HG03175 (cell line): Measurements from ENCODE around the gene GNAS-AS1.
A peak's percentile ranks its signal among the peaks of the same experiment; 100 is the strongest.

ENCODE experiments used
- ATAC-seq: cut with Tn5 transposase; IDR thresholded peaks from one replicate; pipeline ENCODE4 v1.9.1; 2021; ENCODE audit warnings: mild to moderate bottlenecking, moderate library complexity; ENCODE audit not compliant: unreplicated experiment

GNAS-AS1 gene

DNA sequence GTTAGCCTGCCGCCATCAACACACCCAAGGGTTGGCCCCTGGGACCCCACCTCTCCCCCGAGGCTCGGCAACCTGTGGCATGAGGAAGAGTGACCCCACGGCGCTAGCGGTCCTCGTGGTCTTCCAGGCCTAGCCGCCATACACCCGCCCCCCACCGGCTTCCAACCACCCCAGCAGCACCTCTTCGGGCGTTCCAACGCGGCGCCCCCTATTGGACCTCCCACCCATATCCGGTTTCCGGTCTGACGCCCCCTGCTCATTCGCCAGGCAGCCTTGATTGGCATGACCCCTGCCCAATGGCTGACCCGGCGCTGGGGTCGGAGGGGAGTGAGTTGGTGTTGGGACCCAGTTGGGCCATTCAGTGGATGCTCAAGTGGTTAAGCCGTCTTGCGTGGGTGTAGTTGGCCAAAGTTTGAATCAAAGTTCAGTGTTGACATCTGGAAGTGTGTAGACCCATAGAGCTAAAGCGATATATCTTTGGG, at the start of gene GNAS-AS1:
TSS of gene GNAS-AS1 (minus strand) at position 210 of the 482 bp plus-strand sequence.
- peak; percentile 87 for ATAC-seq

DNA sequence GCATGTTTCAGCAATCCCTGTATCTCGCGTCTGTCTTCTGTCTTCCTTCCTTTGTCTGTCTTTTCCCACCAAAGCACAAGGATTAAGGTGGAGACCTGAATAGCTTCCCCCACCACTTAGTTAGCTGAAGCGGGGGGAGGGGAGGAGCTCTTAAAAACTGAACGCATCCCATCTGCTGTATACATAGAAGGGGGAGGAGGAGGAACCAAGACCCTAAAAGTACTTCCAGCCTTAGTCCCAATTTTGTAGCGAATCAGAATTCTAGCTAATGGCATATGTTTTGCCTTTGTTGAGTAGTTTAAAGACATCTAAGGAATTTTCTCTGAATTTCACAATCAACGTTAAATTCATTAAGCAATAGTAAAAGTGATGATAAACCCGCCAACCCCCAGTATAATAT, 49.7 kb upstream of the GNAS-AS1 start:
- no peak for ATAC-seq

DNA sequence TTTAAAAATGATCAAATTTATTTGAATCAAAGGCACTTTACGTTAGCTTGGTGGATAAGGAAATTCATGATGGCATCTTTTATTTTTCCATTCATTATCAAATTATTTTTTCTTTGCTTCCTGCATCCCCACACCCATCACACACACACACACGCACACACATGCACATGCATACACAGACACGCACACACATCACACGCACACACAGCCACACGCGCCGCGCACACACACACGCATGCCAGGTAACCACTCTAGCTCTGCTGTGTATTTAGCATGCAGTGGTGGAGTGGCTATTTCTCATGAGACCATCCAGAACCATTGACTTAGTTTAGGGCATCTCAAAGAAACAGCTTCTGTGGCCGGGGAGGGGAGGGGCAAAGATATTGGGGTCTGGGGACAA, 48.8 kb upstream of the GNAS-AS1 start:
- ATAC-seq, result no peak

DNA sequence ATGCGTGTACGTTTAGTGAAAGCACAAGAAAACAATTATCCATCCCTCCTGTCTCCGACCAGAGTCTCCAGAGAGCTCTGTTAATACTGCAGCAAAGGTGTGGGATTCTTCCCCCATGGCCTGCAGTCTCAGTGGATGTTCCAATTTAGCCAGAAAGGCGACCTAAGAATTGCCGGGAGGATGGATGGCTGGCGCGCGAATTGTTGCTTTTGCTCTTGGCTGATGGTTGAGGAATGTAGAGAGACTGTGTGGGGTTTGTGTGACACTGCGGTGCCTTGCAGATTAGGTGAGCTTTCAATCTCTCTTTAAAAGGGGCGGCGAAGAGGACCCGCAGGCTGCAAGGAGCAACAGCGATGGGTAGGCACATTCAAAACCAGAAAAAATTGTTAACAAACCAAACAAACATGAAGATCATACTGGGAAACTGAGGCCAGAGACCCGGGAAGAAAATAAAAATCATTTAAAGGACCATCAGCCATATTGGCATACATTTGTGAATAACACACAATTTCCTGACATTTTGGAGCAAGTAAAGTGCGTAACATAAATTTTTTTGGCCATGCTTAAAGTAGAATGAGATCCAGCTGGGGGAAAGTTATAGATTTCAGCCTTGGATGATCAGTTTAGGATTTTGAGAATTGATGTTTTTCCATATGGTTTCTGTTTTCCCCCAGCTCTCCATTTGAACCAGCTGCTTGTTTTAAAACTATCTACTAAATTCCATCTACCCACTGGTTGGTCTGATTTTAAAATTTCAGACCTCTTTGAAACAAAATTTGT, 48.1 kb upstream of the GNAS-AS1 start:
- ATAC-seq, result no peak

DNA sequence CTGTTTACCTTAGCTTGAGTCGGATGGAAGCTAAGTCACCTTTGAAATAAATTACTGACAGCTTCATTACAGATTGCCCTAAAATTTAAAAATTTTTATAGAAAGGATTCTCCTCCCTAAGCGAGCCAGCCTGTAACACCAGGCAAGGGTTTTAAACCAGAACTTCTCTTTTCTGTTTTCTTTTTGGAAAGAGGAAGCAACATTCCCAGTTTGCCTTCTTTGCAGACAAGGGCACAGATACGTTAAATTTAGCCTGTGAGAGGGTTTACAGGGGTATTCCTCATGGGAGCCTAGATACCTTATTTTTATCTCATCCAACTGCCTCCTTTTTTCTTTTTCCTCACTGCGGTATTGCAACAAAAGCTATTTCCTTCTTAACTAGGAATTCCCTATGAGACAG, 46.8 kb upstream of the GNAS-AS1 start:
- no peak for ATAC-seq

DNA sequence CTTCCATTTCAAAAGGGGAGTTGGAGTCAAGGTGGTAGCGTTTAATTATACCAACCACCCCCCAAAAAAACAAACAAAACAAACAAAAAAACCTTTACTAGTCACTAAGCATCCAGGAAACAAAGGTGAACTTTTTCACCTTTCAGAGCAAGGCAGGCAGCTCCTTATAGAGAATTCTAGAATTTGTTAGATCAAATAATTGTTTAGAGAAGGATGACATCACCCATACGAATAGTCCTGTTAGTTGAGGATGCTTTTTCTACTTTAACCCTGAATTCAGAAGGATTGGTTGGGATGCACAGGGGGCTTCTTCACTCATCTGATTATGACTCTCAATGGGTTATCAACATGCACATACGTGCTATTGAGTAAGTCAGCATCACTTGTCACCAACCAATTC, 46.1 kb upstream of the GNAS-AS1 start:
- ATAC-seq, result no peak

DNA sequence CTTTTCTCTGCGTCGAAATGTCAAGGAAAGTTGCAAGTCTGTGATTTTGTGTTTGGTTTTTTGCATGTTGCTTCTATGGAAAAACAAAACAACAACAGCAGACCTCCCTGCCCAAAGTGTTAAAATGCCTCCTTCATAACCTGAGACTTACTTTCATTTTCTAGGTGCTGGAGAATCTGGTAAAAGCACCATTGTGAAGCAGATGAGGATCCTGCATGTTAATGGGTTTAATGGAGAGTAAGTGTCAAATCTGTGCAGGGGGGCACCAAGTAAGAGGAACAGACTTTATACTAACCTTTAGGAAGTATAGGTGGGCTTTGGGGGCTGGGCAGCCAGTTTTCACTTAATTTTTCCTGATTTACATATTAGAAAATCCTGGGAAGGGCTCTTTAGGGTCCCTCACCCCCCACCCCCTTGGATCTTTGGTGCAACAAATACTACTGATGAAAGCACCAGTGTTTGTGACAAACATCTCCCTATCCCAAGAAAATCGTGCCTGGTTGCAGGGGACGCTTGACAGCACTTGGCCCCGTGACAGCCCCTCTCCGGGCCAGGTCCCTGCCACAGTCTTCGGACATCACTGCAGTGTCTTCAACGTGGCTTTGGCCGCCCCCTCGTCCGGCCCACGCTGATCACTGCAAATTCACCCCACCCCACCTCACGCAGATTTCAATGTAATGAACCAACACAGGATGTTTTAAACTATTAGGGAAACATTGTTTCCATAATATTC, 44.9 kb upstream of the GNAS-AS1 start:
- ATAC-seq, result no peak

DNA sequence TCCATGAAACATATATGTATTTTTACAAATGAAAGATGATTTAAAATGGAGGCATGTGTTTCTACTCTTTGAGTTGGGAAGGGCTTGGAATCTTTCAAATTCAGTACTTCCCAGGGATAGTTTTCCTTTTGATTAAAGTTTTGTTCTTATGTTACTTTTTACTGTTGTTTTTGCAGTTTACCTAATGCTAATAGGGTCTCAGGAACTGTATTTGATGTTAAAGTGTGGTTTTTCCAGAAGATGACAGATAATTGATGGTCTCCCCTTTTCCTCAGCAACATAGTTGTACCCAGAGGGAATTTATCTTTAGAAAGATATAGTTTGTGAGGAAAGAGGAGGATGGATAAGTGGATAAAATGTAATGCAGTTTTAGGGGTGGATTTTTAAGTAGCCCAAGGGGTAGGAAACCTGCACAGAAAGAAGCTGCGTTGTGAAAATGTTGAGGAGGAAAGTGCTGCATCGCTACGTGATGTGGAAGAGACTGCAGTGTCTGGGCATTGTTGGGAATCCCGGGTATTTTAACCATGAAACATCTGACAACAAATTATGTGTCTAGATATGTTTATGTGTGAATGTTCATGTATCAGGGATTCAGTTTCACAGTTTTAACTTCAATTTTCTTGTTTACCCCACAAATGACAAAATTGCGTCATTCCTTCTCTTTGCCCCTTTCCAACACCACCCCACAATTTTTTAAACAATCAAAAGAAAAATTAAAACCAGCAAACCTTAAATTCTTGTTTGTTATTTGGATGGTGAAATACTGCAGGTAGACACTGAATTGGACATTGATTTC, 44.1 kb upstream of the GNAS-AS1 start:
- no peak for ATAC-seq

DNA sequence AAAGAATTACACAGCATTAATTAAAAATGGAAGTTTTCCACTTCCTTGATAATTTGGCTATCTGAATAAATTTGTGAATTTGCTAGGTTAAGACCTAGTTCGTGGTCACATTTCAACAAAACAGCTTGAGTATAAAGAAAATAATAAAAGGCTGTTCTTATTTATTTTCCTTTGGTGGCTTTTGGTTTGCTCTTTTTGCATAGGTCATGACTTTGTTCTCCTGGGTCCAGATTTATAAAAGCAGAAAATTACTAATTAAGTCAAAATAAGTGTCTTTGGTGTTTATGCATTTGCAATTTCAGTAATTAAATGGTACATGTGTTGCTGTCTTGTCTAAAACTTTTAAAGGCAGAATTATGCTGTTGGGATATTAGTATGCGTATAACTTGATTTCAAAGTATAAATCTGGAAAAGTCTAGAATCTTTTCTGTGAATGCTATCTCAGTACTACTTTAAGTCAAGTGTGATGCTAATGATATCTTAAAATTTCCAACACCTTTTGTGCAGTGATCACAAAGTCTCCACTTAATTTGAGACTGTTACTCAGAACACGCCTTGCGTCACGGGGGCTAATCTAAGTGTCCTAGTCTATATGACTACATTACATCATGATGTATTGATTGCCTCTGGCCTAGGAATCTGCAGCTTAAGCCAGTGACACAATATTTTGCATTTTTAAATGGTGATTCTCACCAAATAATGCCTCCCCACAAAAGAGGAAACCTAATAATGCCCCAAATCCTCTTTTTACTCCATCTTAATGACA, 42.8 kb upstream of the GNAS-AS1 start:
- no peak for ATAC-seq

DNA sequence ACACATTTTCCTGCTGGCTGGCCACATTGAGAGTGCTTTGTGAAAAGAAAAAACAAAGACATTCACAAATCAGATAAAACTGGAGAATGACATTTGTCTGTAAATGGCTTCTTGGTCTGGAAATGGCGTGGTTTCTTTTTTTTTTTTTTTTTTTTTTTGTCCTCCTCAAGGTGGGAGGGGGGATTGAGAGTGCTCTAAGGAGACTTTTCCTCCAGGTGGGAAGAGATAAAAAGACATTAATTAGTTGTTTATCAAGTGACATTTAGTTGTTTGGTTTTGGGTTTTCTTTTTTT, 42.2 kb upstream of the GNAS-AS1 start:
- ATAC-seq, result no peak

DNA sequence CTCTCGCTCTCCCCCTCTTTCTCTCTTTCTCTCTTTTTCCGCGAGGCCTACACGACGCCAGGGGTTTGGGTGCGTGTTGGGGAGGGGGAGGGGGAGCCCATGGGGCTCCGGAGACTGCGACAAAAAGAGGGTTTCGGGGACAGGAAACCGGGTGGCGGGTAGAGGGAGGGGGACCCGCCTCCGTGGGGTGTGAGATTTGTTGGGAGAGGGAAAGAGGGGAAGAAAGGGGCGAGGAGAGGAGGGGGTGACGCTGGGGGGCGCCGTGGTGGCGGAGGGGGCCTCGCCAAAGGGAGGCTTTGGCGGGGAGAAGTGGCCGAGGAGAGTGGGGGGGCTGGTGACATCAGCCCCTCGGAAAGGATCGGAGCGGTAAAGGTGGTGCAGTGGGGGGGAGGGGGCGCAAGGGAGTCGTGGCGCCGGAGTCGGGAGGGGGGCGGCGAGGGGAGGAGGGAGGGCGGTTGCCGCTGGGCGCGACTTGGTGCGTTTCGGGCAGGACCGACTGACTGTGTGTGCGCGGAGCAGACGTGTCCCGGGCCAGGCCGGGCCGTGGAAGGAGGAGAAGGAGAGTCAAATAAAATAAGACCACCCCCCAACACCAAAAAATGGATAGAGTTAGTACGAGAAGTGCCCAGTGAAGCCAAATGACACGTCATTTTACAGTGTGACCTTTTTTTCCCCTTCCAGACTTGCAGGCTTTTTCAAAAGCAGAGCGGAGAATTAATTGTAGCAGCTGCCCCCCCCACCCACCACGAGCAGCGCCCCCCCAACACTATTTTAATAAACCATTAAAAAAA, 41.6 kb upstream of the GNAS-AS1 start:
- ATAC-seq, result no peak

DNA sequence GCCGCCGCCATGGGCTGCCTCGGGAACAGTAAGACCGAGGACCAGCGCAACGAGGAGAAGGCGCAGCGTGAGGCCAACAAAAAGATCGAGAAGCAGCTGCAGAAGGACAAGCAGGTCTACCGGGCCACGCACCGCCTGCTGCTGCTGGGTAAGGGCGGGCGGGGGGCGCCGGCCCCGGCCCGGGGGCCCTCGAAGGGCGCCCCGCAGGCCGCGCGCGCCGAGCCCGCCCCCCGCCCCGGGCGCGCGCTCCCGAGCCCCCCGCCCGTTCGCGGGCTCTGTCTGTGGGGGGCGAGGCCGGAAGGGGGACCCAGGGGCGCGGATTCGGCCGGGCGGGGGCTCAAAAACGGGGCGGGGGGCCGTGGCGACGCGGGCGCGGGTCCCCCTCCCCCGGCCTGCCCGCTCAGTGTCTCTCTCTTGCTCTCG, 41.0 kb upstream of the GNAS-AS1 start:
- ATAC-seq, result no peak

DNA sequence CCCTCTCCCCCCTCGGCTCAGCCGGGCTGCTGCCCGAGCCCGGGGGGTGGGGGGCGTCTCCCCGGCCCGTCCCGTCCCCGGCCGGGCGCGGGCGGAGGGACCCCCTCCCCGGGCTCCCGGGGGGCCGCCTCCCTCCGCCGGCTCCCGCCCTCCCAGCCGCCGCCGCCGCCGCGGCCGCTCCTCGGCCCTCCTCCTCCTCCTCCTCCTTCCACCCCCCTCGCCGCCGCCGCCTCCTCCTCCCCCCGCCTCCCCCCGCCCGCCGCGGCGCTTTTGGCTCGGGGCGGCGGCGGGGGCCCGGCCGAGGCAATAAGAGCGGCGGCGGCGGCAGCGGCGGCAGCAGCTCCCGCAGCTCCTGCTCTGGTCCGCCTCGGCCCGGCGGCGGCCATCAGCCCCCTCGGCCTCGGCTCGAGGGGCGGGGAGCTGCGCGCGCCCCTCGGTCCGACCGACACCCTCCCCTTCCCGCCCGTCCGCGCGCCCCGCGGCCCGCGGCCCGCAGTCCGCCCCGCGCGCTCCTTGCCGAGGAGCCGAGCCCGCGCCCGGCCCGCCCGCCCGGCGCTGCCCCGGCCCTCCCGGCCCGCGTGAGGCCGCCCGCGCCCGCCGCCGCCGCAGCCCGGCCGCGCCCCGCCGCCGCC, 40.5 kb upstream of the GNAS-AS1 start:
- no peak for ATAC-seq

DNA sequence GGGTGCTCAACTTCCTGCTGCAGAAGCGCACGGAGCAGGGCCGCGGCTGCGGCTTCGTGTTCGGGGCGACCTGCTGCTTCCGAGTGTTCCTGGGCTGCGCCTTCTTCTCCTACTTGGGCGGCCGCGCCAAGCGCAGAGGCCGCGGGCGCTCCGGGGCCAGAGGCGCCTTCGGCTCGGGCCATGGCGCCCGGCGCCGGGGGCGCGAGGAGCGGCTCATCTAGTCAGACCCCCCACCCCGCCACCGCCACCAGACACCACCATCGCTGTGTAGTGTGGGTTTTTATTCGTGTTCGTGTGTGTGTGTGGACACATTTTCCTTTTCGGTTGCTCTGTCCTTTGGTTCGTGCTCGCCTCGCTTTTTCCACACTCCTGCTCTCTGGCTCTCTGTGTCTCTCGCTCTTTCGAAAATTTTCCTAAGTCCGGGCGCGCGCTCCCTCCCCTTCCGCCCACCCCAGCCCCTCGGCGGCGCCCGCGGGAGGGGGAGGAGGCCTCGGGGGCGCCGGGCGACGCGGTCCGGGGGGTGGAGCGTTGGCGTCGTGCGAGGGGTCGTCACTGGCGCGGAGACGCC, 39.9 kb upstream of the GNAS-AS1 start:
- ATAC-seq, result no peak

DNA sequence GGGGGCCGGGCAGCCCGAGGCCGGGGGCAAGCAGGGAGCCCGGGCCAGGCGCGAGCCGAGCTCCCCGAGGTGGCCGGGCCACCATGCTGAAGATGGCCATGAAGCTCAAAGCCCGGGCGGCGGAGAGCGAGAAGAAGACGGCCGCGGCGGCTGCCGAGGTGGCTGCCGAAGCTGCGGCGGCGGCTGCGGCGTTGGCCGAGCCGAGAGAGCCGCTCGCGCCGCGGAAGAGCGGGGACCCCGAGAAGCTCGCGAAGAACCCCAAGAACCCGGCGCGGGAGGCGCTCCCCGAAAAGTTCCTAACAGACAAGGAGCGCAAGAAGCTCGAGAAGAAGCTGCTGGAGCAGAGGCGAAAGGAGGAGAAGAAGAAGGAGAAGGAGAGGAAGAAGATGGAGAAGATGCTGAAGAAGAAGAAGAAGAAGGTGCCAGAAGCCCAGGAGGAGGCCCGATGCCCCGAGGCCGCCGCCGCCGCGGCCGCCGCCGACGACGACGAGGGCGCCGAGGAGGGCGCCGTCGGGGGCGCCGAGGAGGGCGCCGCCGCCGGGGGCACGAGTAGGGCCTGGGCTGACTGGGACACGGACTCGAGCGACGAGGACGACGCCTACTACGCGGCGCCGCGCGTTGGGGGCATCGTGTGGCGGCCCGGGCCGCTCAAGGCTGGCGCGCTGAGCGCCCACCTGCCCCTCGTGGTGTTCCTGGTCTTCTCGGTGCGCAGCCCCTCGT, 39.3 kb upstream of the GNAS-AS1 start:
- no peak for ATAC-seq

DNA sequence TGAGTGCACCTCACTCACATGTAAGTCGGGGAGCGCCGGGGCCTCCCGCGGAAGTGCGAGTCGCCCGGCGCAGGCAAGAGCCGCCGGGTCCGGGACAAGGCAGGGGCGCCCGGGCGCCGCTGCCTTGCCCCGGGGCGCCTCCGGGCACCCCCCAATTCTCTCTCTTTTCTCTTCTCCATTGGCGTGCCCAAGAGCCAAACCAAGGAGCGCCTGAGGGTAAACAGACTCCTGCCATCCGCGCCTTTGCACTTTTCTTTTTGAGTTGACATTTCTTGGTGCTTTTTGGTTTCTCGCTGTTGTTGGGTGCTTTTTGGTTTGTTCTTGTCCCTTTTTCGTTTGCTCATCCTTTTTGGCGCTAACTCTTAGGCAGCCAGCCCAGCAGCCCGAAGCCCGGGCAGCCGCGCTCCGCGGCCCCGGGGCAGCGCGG, 38.6 kb upstream of the GNAS-AS1 start:
- ATAC-seq, result no peak

DNA sequence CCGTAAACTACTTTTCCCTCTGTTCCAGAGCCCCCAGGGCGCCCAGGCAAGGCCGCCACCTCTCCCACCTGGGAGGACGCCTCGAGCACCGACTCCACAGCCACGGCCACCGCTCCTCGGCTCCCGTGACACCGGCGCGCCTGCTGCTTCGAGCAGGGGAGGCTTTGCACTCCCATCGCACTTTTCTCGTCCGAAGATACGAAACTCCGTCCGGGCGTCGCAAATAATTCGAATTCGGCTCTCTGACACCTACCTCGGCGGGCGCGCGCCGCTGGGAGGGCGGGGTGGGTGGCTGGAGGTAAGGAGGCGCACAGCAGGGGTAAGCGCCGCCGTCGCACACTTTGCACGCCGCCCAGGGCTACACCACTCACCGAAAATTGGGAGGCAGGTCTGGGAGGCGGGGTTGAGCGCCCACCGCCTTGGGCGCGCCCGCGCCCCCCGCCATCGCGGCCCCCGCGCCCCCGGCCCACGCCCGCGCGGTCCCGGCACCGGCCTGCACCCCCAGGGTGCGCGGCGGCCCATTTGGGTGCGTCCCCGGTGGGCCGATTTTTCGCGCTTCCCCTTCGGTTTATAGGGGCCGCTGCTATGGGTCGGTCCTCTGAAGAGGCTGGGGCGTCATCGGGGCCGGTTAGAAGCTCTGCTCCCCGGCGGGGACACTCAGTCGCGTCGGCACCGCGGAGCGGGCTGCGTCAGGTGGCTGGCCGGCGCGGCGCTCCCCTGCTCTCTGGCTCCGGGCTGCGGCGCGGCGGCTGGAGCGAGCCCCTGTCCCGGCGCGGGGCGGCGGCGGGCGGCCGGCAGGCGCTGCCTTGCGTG, 38.0 kb upstream of the GNAS-AS1 start:
- ATAC-seq, result peak; percentile 39

DNA sequence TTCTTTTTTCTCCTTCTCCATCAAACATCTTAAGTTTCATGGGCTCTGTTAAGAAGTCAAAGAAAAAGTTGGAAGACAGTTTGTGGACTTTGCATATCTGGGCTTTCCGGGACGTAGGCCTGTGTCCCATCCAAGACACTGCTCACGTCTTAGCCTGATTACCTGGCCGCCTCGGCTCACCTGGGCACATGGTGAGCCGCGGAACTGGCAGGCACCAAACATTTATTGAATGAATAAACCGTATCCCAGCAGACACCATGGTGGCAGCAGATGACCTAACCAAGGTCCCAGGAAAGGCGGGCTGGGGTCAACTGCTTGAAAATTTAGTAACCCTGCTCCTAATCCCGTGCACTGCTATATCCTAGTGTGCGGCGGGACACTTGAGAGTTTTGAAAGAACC, 37.4 kb upstream of the GNAS-AS1 start:
- no peak for ATAC-seq
